HUES64 (cell line): Measurements from ENCODE around the gene CYREN.

Source experiments
- H3K27ac ChIP-seq: 2 replicates; pipeline ENCODE4 v1.7.0; 2013; ENCODE audit warnings: low read depth, low read length, inconsistent platforms
- H3K27me3 ChIP-seq: 2 replicates; pipeline ENCODE4 v1.6.1; 2013; ENCODE audit warnings: mild to moderate bottlenecking, low read length; ENCODE audit not compliant: insufficient read depth
- H3K36me3 ChIP-seq: 2 replicates; pipeline ENCODE4 v1.6.1; 2013; ENCODE audit warnings: mild to moderate bottlenecking, low read length; ENCODE audit not compliant: insufficient read depth
- H3K4me1 ChIP-seq: 2 replicates; pipeline ENCODE4 v1.6.1; 2013; ENCODE audit warnings: mild to moderate bottlenecking, low read length, moderate library complexity; ENCODE audit not compliant: insufficient read depth
- H3K4me3 ChIP-seq: 2 replicates; pipeline ENCODE4 v1.5.1; 2013; ENCODE audit warnings: mild to moderate bottlenecking, low read length, moderate library complexity
- H3K9ac ChIP-seq: 2 replicates; pipeline ENCODE4 v1.6.1; 2013; ENCODE audit warnings: mild to moderate bottlenecking, low read depth, low read length
- H3K9me3 ChIP-seq: 2 replicates; pipeline ENCODE4 v1.6.1; 2013; ENCODE audit warnings: low read depth, low read length; ENCODE audit not compliant: insufficient read depth
- WGBS: fragments of 150-250, 120-280 bp; methylation state at CpG from one replicate; pipeline ENCODE4 v1.1.7; 2013; ENCODE audit warnings: missing lambda C conversion rate; 5-methylcytosine and 5-hydroxymethylcytosine counted together

The CYREN gene

GRCh38 chr7:135158141-135158655 lies 12.3 kb downstream of the CYREN start:
- no peaks in the 10 kb centered on the region for H3K27me3 ChIP-seq
- H3K36me3 ChIP-seq = peaks cover 8% of the 10 kb centered on the region; the same call in 1 of the 2 replicates
- peaks cover 22% of the 10 kb centered on the region for H3K9me3 ChIP-seq
- no peak overlapping the region for H3K9ac ChIP-seq
- no peak overlapping the region for H3K4me3 ChIP-seq
- H3K27ac ChIP-seq = no peak overlapping the region
- WGBS = 88% methylated on average over 1 of the region's 1 CpG
- H3K4me1 ChIP-seq = peaks cover 23% of the 10 kb centered on the region

GRCh38 chr7:135156290-135156689 lies 14.2 kb downstream of the CYREN start:
- peaks cover 15% of the 10 kb centered on the region for H3K9me3 ChIP-seq
- H3K4me3 ChIP-seq = no peak overlapping the region
- no peak overlapping the region for H3K9ac ChIP-seq
- H3K27ac ChIP-seq = no peak overlapping the region
- 0 out of 2 replicates have a peak, but pooled peaks cover 3% of the 10 kb centered on the region for H3K36me3 ChIP-seq
- peaks cover 23% of the 10 kb centered on the region for H3K4me1 ChIP-seq
- 90% methylated on average over 1 of the region's 1 CpG for WGBS
- no peaks in the 10 kb centered on the region for H3K27me3 ChIP-seq

DNA sequence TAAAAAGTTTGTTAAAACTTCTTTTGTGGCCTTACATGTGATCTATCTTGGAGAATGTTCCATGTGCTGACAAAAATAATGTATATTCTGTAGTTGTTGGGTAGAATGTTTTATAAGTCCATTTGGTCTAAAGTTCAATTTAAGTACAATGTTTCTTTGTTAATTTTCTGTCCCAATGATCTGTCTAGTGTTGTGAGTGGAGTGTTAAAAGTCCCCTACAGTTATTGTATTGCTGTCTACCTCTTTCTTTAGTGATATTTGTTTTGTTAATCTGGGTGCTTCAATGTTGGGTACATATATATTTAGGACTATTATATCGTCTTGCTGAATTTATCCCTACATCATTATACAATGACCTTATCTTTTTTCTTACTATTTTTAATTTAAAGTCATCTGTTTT lies 15.8 kb downstream of the CYREN start:
- WGBS = no CpG with 5 or more reads among the region's 1 CpG

GRCh38 chr7:135152442-135152841 lies 18.1 kb downstream of the CYREN start:
- whole genome bisulfite sequencing = 100% methylated on average over 1 of the region's 1 CpG
- no peak overlapping the region for H3K9ac ChIP-seq
- H3K27me3 ChIP-seq = no peaks in the 10 kb centered on the region
- 0 out of 2 replicates have a peak, but pooled peaks cover 2% of the 10 kb centered on the region for H3K4me1 ChIP-seq
- H3K4me3 ChIP-seq = no peak overlapping the region
- peaks cover 15% of the 10 kb centered on the region for H3K9me3 ChIP-seq
- no peak overlapping the region for H3K27ac ChIP-seq
- 0 out of 2 replicates have a peak, but pooled peaks cover 3% of the 10 kb centered on the region for H3K36me3 ChIP-seq

More for the DNA sequence above, 15.8 kb downstream of the CYREN start:
- H3K27me3 ChIP-seq = no peaks in the 10 kb centered on the region
- no peak overlapping the region for H3K4me3 ChIP-seq
- no peak overlapping the region for H3K27ac ChIP-seq
- H3K4me1 ChIP-seq = peaks cover 8% of the 10 kb centered on the region
- H3K36me3 ChIP-seq = 0 out of 2 replicates have a peak, but pooled peaks cover 3% of the 10 kb centered on the region
- peaks cover 15% of the 10 kb centered on the region for H3K9me3 ChIP-seq
- no peak overlapping the region for H3K9ac ChIP-seq

DNA sequence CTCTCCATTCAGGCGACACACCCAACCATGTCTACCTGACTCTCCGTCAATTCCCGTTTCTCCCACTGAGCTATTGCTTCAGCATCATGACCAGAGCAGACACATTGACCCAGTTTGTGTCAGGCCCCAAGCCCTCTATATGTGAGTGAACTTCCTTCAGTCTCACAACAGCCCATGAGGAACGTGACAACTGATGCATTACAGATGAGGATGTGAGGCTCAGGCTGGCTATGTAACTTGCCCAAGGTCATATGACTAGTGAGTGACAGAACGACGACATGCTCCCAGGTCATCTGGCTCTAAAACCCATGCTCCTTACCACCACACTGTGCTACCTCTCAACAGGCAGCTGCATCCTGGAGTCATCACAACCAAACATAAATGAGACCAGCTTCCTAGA lies 19.0 kb downstream of the CYREN start:
- H3K36me3 ChIP-seq = no peaks in the 10 kb centered on the region
- WGBS = 77% methylated on average over 6 of the region's 6 CpGs
- H3K27me3 ChIP-seq = no peaks in the 10 kb centered on the region
- H3K9ac ChIP-seq = no peak overlapping the region
- H3K4me1 ChIP-seq = 0 out of 2 replicates have a peak, but pooled peaks cover 4% of the 10 kb centered on the region
- H3K4me3 ChIP-seq = no peak overlapping the region
- H3K27ac ChIP-seq = no peak overlapping the region
- peaks cover 12% of the 10 kb centered on the region; the same call in 1 of the 2 replicates for H3K9me3 ChIP-seq

- 96% methylated on average over 2 of the region's 2 CpGs for WGBS
- Histone ChIP-seq H3K36me3 (no peaks in the 10 kb centered on the region), H3K4me3 (no peak overlapping the region), H3K9me3 (peaks cover 9% of the 10 kb centered on the region; the same call in 1 of the 2 replicates), H3K4me1 (0 out of 2 replicates have a peak, but pooled peaks cover 4% of the 10 kb centered on the region), H3K27me3 (no peaks in the 10 kb centered on the region), H3K27ac (no peak overlapping the region), H3K9ac (no peak overlapping the region)
Measured at GRCh38 chr7:135151132-135151531, 19.4 kb downstream of the CYREN start.

DNA sequence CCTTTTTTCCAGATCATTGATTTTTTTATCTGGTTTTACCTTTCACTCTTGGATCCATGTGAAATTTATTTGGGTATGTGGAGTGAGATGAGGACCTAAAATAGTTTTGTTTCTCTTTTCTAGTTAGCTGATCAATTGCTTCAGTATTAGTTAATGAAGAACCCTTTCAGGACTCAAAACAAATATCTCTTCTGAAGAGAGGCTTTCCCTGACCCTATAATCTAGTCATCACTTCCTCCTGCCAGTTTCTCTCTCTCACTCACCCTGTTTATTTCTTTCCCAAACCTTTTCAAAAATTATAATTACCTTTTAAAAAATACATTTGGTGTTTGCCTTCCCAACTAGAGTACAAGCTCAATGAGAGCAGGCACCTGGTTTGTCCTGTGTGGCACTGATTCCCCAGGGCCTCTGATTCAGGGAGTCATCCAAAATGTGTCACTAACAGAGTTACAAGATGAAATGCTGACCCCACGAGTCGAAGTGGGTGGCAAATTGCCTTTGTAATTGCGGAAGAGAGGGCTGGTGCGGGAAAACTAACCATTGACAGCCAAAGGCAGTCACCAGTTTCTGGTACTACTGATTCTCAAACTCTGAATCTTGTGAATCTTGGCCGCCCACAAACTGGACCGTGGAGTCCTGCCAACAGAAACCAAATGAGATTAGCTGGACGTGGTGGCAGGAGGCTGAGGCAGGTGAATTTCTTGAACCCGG lies 20.3 kb downstream of the CYREN start:
- H3K27me3 ChIP-seq = no peaks in the 10 kb centered on the region
- H3K9me3 ChIP-seq = peaks cover under 1% of the 10 kb centered on the region; the same call in 1 of the 2 replicates
- no peak overlapping the region for H3K9ac ChIP-seq
- WGBS = 89% methylated on average over 8 of the region's 8 CpGs
- H3K36me3 ChIP-seq = no peaks in the 10 kb centered on the region
- no peak overlapping the region for H3K27ac ChIP-seq
- H3K4me1 ChIP-seq = 0 out of 2 replicates have a peak, but pooled peaks cover 4% of the 10 kb centered on the region
- H3K4me3 ChIP-seq = no peak overlapping the region

DNA sequence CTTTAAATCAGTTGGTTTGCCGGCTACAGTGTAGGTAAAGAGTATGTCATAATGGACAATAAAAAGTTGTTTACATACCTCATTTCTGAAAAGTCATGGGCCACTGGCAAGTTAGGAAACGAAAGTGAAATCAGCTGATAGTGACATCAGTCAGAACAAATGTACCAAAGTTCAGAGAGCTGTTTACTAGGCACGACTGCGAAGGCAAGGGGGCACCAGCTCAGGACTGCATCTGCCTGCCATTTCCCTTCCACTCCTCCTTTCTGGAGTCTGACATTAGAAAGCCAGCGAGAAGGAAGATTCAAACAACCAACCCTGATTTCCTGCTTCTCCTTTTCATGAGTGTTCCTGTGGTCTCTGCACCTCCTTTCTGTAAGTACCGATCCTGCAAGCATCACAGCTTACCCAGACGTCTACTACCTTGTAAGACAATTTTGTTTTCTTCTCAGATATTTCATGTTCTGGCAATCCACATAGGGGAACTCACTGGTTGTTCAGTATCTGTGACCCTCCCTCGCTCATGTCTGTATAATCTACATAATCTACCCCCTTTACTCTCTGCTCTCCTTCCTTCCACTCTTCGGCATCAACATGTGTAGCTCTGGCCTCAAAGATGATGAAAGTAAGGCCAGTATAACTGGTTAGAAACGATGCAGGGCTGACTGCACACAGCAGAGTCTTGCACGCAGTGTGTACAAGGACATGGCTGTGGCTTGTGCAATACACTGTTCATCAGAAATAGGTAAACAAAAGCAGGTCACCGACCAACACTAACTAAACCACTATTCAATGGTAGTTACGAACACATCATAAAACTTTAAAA lies 22.4 kb downstream of the CYREN start, which contains the start of gene TMEM140:
TSS of gene TMEM140 (plus strand) at position 174 of the 823 bp plus-strand sequence. CDS start 16,370 bp downstream, outside the sequence.
- Histone ChIP-seq H3K9ac (no peak within 1 kb of the TSS), H3K4me1 (0 out of 2 replicates have a peak, but pooled peaks cover 4% of the 10 kb centered on the region), H3K4me3 (no peak within 1 kb of the TSS), H3K27ac (no peak within 1 kb of the TSS), H3K36me3 (no peaks in the 10 kb centered on the region), H3K9me3 (no peaks in the 10 kb centered on the region), H3K27me3 (no peaks in the 10 kb centered on the region)
- 85% methylated on average over 13 of the region's 13 CpGs for WGBS

DNA sequence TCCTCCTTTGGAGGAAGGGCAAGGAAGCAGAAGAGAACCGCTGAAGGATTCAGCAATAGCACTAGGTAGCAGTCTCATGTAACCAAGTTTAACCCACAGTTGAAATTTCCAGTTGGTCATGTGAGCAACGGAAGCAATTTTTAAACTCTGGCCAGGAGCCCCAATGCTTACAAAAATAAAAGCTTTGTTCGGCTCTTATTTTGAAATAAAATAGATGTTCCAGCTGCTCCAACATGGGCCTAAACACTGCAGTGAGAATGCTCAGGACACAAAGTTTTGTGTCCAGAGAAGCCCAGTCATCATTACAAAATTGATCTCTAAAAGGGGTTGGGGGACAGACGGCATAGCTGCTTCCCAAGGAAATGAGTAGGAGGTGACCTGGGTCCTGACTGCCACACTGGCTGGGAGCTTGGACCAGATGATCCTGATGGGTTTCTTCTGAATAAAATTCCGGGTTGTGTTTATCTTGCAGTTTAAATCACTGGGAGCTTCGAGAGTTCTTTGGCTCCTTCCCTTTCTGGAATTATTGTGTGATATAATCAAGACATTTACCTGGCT lies 23.1 kb downstream of the CYREN start:
- H3K27ac ChIP-seq = no peak overlapping the region
- H3K36me3 ChIP-seq = no peaks in the 10 kb centered on the region
- H3K4me1 ChIP-seq = 0 out of 2 replicates have a peak, but pooled peaks cover 4% of the 10 kb centered on the region
- H3K27me3 ChIP-seq = no peaks in the 10 kb centered on the region
- 91% methylated on average over 6 of the region's 6 CpGs for WGBS
- no peak overlapping the region for H3K9ac ChIP-seq
- no peak overlapping the region for H3K4me3 ChIP-seq
- no peaks in the 10 kb centered on the region for H3K9me3 ChIP-seq

- H3K27me3 ChIP-seq = no peaks in the 10 kb centered on the region
- WGBS = 92% methylated on average over 3 of the region's 3 CpGs
Measured at GRCh38 chr7:135143885-135144668, 26.4 kb downstream of the CYREN start.

More at GRCh38 chr7:135143885-135144668, 26.4 kb downstream of the CYREN start:
- no peaks in the 10 kb centered on the region for H3K9me3 ChIP-seq
- no peak overlapping the region for H3K9ac ChIP-seq
- H3K4me1 ChIP-seq = 0 out of 2 replicates have a peak, but pooled peaks cover 4% of the 10 kb centered on the region
- H3K36me3 ChIP-seq = no peaks in the 10 kb centered on the region
- no peak overlapping the region for H3K4me3 ChIP-seq
- H3K27ac ChIP-seq = no peak overlapping the region
